ENCODE measurements around the gene LRCH1.

Gene LRCH1

DNA sequence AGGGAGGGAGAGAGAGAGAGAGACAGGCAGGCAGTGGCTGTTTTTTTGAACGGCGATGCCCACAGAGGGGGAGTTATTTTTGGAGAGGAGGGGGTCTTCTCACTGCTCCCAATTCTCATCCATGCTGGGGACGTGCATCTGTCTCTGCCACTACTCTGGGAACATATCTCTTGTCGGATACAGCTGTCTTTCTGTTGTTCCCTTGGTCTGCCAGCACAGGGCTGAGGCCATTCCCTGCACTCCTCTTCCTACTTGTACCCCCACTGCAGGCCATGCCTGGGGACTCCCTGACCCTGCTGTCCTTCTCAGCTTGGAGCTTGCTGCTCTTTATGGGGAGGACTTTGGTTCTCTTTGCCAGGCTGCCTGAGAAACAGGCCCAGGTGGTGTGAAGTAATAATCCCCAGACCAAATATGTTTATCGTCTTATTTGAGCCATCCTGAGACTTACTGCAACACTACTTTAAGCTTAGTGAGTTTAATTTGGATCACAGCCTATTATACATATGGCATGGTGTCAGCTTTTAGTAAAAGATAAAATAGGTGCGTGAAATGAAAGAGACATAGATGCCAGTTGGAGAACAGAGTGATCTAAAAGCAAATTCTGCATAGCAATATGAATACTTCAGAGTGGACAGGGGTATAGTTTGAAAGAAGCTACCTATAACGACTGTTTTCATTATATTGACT, 19.1 kb downstream of the LRCH1 start:
- peaks cover 54% of the 10 kb centered on the region for H3K4me1 Mint-ChIP-seq
- no peaks in the 10 kb centered on the region for H3K36me3 Mint-ChIP-seq (ENCODE audit: insufficient read depth)
- no peaks in the 10 kb centered on the region for H3K9me3 Mint-ChIP-seq
- H3K27ac Mint-ChIP-seq (ENCODE audit: low read depth), result no peak overlapping the region
- no peaks in the 10 kb centered on the region for H3K27me3 Mint-ChIP-seq
- no peak for DNase-seq (ENCODE audit: low spot score in 2 of 2)
- no peak for ATAC-seq (replicated peaks; ENCODE audit: extremely low read depth, poor library complexity, severe bottlenecking)
- no peak overlapping the region for H3K4me3 Mint-ChIP-seq

DNA sequence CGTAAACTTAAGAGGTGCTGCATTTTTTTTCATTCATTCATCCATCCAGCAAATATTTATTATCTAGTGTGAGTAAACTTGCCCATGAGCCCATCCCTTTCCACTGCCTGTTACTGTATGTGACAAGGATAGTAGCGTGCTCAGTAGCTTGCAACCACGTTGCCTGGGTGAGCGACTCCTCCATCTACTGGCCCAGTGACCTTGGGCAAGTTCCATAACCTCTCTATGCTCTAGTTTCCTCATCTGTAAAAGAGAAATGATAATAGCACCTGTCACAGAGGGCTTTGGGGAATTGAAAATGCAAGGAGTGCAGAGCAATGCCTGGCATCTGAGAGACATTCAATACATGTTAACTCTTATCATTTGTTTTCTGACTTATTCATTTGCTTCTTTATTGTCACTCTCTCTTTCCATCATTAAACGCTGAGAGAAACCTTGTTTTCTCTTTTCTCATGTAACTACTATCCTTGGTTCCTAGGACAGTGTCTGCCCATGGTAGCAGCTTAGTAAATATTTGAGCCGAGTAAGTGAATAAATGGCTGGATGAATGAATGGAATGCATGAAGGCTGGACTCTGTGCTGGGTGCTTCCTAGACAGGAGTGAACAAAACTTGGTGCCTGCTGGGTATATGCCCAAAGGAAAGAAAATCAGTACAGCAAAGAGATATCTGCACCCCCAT, 19.9 kb downstream of the LRCH1 start:
- no peak for ATAC-seq (replicated peaks; ENCODE audit: extremely low read depth, poor library complexity, severe bottlenecking)
- Mint-ChIP-seq H3K27me3 (no peaks in the 10 kb centered on the region), H3K4me1 (peaks cover 57% of the 10 kb centered on the region), H3K4me3 (no peak overlapping the region), H3K36me3 (ENCODE audit: insufficient read depth) (no peaks in the 10 kb centered on the region), H3K27ac (ENCODE audit: low read depth) (no peak overlapping the region), H3K9me3 (no peaks in the 10 kb centered on the region)
- no peak for DNase-seq (ENCODE audit: low spot score in 2 of 2)

DNA sequence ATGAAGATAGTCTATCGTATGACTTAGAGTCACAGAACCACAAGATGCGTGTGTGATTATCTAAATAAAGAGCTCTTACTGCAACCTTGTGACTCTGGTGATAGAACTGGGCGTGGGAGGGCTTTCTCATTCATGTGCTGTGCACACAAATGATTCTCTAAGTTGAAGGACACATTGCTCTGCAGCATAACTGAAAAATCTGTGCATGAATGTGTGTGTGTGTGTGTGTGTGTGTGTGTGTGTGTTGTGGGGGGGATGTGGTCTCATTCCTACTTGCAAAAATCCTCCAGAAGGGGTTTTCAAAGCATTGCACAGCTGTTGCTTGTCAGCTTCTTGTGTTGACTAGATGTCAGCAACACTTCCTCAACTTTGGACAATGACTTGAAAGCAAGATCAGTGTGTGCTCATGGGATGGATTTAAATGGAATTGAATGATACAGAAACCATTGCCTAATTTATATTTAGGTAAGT, 22.4 kb downstream of the LRCH1 start:
- DNase-seq (ENCODE audit: low spot score in 2 of 2) (no peak), ATAC-seq (replicated peaks; ENCODE audit: extremely low read depth, poor library complexity, severe bottlenecking) (no peak)
- Mint-ChIP-seq H3K4me3 (no peak overlapping the region), H3K27ac (ENCODE audit: low read depth) (peak overlapping the region; percentile 18), H3K4me1 (peaks cover 57% of the 10 kb centered on the region), H3K36me3 (ENCODE audit: insufficient read depth) (no peaks in the 10 kb centered on the region), H3K27me3 (no peaks in the 10 kb centered on the region), H3K9me3 (no peaks in the 10 kb centered on the region)

DNA sequence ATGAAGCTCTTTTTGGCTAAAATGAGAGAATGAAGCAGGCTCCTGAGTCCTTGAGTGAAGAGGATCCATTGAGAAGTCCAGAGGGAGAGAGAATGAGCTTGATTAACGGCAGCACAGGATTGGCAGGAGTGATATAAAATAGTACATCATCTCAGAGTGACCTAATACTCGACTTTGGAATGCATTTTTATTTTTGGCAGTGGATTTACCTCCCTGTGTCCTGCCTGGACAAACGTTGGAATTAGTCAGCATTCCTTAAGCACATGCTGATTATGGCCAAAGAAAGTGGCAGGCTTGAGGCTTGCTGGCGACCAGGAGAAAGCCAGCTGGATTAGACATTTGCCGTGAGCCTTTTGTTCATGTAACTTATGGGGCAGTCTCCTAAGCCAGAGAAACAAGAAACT, 22.9 kb downstream of the LRCH1 start:
- no peak overlapping the region for H3K4me3 Mint-ChIP-seq
- no peaks in the 10 kb centered on the region for H3K9me3 Mint-ChIP-seq
- no peak for DNase-seq (ENCODE audit: low spot score in 2 of 2)
- H3K36me3 Mint-ChIP-seq (ENCODE audit: insufficient read depth), result no peaks in the 10 kb centered on the region
- H3K27ac Mint-ChIP-seq (ENCODE audit: low read depth), result peak overlapping the region; percentile 18
- H3K27me3 Mint-ChIP-seq, result no peaks in the 10 kb centered on the region
- H3K4me1 Mint-ChIP-seq, result peaks cover 56% of the 10 kb centered on the region
- no peak for ATAC-seq (replicated peaks; ENCODE audit: extremely low read depth, poor library complexity, severe bottlenecking)

DNA sequence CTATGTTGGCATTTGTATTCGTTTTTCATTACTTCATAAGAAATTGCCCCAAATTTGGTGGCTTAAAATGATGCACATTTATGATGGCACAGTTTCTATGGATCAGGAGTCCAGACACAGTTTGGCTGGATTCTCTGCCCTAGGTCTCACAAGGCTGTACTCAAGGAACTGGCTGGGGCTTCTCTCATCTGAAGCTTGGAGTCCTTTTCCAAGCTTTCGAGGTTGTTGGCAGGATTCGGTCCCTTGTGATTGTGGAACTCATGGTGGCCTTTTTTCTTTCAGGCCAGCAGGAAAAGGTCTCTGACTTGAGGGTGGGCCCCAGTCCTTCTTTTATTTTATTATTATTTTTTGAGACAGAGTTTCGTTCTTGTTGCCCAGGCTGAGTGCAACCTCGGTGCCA, 23.8 kb downstream of the LRCH1 start:
- ATAC-seq (replicated peaks; ENCODE audit: extremely low read depth, poor library complexity, severe bottlenecking) (no peak), DNase-seq (ENCODE audit: low spot score in 2 of 2) (no peak)
- H3K4me3 Mint-ChIP-seq, result no peak overlapping the region
- H3K36me3 Mint-ChIP-seq (ENCODE audit: insufficient read depth), result peaks cover 2% of the 10 kb centered on the region
- H3K4me1 Mint-ChIP-seq, result peaks cover 58% of the 10 kb centered on the region
- no peak overlapping the region for H3K27ac Mint-ChIP-seq (ENCODE audit: low read depth)
- no peaks in the 10 kb centered on the region for H3K9me3 Mint-ChIP-seq
- H3K27me3 Mint-ChIP-seq, result no peaks in the 10 kb centered on the region

DNA sequence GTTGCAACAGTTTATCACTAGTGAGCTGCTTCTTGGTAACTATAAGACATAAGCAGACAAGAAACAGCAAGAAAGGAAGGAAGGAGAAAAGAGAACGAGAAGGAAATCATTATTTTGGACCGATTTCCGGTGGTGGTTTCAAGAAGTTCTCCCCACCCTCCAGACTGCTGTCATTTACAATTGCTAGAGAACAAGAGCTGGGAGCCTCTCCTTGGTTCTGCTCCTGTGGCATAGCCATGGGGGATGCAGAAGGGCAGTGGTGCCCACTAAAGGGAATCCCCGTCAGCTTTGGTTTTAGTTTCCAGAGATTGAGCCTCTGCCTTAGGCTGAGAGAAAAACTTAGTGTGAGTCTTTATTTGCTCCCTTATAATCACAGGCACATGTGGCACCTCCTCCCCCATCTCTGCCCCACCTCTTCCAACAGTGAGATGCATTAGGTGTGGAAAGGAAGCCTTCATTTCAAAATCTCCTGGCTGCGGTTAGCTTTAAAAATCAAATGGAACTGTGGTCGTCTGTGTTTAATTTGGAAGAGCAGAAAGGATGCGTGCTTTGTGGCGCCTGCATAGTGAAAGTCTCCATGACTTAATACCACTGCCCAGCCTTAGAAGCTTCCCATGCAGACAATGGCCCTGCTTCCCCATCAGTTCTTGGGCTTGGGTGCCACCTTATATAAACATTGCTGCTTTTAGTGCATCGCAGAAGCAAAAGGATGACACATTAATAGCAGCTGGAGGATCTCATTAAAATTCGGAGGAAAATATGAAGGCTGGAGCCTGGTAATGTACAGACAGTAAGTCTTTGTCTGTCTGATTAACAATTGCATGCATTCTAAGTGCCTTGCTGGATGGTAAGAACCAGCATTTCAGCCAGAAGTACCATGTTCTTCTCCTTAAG, 25.0 kb downstream of the LRCH1 start:
- DNase-seq (ENCODE audit: low spot score in 2 of 2) (no peak), ATAC-seq (replicated peaks; ENCODE audit: extremely low read depth, poor library complexity, severe bottlenecking) (no peak)
- Mint-ChIP-seq H3K27me3 (no peaks in the 10 kb centered on the region), H3K4me3 (no peak overlapping the region), H3K9me3 (no peaks in the 10 kb centered on the region), H3K27ac (ENCODE audit: low read depth) (peak overlapping the region; percentile 2), H3K36me3 (ENCODE audit: insufficient read depth) (peaks cover 2% of the 10 kb centered on the region), H3K4me1 (peaks cover 51% of the 10 kb centered on the region)

DNA sequence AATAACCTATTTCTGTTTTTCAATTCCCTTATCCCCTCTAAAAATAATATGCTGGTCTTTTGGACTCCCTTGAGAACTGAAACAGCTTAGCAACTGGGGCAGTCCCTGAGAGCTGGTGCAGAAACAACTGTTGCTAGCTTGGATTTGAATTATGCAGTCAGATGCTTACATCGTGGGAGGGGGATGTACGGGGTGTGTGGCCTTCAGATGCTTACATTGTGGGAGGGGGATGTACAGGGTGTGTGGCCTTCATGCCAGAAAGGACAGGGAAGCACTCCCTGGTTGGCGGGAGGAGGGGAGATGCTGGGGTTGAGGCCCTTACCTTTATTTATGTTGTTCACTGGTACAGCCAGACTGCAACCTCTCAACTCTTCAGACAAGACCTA, 25.6 kb downstream of the LRCH1 start:
- no peaks in the 10 kb centered on the region for H3K27me3 Mint-ChIP-seq
- H3K27ac Mint-ChIP-seq (ENCODE audit: low read depth), result peak overlapping the region; percentile 2
- DNase-seq (ENCODE audit: low spot score in 2 of 2), result no peak
- H3K4me3 Mint-ChIP-seq, result no peak overlapping the region
- H3K36me3 Mint-ChIP-seq (ENCODE audit: insufficient read depth), result peaks cover 2% of the 10 kb centered on the region
- no peaks in the 10 kb centered on the region for H3K9me3 Mint-ChIP-seq
- H3K4me1 Mint-ChIP-seq, result peaks cover 51% of the 10 kb centered on the region
- no peak for ATAC-seq (replicated peaks; ENCODE audit: extremely low read depth, poor library complexity, severe bottlenecking)

DNA sequence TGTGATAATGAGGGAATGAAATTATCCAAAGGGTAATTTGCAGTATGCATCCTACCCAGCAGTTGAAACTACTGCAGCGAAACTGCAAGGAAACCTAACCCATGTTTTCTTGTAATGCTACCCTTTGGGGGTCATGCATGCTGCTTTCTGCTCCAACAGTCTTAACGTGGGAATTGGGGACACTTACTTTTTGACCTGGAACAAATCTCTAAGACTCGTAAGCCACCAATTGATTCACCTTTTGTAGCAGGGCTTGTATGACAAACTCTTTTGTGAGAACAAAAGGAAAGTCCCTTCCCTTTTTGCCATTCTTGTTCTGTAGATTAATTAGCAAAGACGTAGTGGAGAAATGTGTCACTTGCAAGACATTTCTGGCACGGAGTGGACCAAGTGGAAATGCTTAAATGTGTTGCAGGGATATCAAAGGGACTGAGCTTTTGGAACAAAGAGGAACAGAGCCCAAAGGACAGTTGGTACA, 27.4 kb downstream of the LRCH1 start:
- Mint-ChIP-seq H3K27me3 (no peaks in the 10 kb centered on the region), H3K36me3 (ENCODE audit: insufficient read depth) (peaks cover 2% of the 10 kb centered on the region), H3K4me1 (peaks cover 41% of the 10 kb centered on the region), H3K9me3 (no peaks in the 10 kb centered on the region), H3K27ac (ENCODE audit: low read depth) (no peak overlapping the region), H3K4me3 (no peak overlapping the region)
- ATAC-seq (replicated peaks; ENCODE audit: extremely low read depth, poor library complexity, severe bottlenecking), result no peak
- no peak for DNase-seq (ENCODE audit: low spot score in 2 of 2)

DNA sequence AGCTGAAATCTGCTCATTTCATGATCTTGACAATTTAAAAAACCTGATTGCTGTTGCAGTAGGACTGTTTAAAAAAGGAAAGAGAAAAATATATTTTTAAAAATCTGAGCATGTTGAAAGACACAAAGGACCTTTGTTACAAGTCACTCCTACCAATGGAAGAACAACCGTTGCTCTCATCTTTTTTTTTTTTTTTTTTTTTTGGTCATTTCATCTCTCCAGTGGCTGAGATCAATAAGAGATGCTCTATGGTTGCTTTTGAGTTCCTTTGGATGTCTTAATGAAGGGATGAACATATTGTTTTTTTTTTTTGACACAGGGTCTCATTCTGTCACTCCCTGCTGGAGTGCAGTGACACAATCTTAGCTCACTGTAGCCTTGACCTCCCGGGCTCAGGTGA, 29.2 kb downstream of the LRCH1 start:
- DNase-seq (ENCODE audit: low spot score in 2 of 2) (no peak), ATAC-seq (replicated peaks; ENCODE audit: extremely low read depth, poor library complexity, severe bottlenecking) (no peak)
- Mint-ChIP-seq H3K36me3 (ENCODE audit: insufficient read depth) (peaks cover 2% of the 10 kb centered on the region), H3K27me3 (no peaks in the 10 kb centered on the region), H3K27ac (ENCODE audit: low read depth) (no peak overlapping the region), H3K4me3 (no peak overlapping the region), H3K9me3 (no peaks in the 10 kb centered on the region), H3K4me1 (peaks cover 46% of the 10 kb centered on the region)

DNA sequence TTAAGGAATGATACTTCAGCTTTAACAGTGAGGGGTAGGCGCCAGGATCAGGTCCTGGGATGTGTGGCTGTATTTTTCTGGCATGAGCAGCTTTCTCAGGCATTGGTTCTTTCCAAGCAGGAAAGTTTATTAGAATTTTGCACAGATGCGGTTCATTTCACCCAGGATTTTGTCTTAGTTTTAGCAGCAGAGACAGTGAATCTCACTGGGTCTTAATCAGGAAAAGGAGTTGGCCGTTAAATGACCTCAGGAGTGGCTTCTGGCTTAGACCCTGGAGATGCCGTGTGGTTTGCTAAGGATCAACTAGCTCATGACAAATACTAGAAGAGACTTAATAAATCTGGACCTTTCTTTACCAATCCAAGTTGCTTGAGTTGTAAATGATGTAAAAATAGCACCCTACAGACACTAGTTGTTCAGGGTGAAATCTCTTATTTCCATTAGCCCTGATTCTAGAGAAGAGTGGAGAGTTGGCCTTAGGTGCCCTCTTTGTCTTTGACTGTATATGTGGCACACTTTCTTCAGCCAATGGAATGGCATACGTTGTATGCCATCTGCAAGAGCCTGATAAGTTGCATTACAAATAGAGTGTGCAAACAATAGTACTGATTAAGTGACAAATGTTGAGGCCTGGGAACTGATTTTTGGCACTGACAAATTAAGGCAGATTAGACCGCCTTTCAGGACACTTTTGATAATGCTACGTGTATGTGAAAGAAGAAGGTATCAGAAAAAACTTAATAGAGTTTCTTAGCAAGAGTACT, 34.0 kb downstream of the LRCH1 start:
- no peak overlapping the region for H3K4me3 Mint-ChIP-seq
- H3K36me3 Mint-ChIP-seq (ENCODE audit: insufficient read depth), result peaks cover 3% of the 10 kb centered on the region
- no peak overlapping the region for H3K27ac Mint-ChIP-seq (ENCODE audit: low read depth)
- no peak for DNase-seq (ENCODE audit: low spot score in 2 of 2)
- no peaks in the 10 kb centered on the region for H3K27me3 Mint-ChIP-seq
- H3K4me1 Mint-ChIP-seq, result peaks cover 32% of the 10 kb centered on the region
- H3K9me3 Mint-ChIP-seq, result no peaks in the 10 kb centered on the region
- ATAC-seq (replicated peaks; ENCODE audit: extremely low read depth, poor library complexity, severe bottlenecking), result no peak

DNA sequence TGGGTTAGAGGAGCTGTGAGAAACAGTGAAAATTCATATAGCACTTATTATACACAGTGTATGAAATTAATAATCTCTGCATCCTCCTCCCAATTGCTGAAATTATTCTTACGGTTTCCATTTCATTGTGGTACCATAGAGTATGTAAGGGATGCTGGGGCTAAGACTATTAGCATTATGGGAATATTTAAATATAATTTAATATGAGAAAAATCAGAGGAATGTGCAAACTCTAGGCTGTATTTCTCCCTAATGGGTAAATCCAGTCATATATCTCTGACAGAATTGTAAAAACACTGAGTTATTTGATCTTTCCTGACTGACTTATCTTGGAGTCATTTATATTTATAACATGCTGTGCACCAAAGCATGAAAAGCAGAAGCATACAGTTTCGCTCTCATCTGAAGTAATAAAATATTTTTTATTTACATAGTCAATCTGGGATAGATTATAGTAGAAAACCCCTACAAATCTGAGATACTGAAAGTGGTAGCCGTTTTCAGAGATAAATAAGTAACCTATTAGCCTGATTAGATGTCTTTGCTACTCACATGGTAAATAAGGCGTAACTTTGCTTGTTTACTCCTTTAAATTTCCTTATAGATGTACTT, 34.9 kb downstream of the LRCH1 start:
- ATAC-seq (replicated peaks; ENCODE audit: extremely low read depth, poor library complexity, severe bottlenecking) (no peak), DNase-seq (ENCODE audit: low spot score in 2 of 2) (no peak)
- peaks cover 41% of the 10 kb centered on the region for H3K4me1 Mint-ChIP-seq
- H3K27ac Mint-ChIP-seq (ENCODE audit: low read depth), result peak overlapping the region; percentile 20
- no peak overlapping the region for H3K4me3 Mint-ChIP-seq
- peaks cover 5% of the 10 kb centered on the region for H3K36me3 Mint-ChIP-seq (ENCODE audit: insufficient read depth)
- H3K27me3 Mint-ChIP-seq, result no peaks in the 10 kb centered on the region
- no peaks in the 10 kb centered on the region for H3K9me3 Mint-ChIP-seq

DNA sequence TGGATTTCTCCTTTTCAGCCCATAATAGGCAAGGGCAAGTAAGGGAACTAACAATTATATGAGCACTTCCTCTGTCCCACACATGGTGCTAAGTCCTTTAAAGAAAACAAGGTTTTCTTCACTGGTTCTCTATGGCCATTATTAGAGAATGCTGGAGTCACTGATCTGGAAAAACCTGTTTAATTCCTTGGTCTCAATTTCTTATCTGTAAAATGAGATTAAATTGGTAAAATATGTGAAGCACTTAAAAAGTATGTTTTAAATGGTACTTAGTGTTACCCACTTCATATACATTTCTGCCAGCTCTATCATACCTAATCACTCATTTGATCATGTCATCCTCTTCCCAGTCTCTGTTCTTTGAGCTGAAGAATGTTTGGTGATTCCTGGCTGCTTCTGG, 39.4 kb downstream of the LRCH1 start:
- DNase-seq (ENCODE audit: low spot score in 2 of 2) (no peak), ATAC-seq (replicated peaks; ENCODE audit: extremely low read depth, poor library complexity, severe bottlenecking) (no peak)
- peaks cover 45% of the 10 kb centered on the region for H3K4me1 Mint-ChIP-seq
- H3K9me3 Mint-ChIP-seq, result no peaks in the 10 kb centered on the region
- no peak overlapping the region for H3K4me3 Mint-ChIP-seq
- H3K36me3 Mint-ChIP-seq (ENCODE audit: insufficient read depth), result peaks cover 9% of the 10 kb centered on the region
- H3K27ac Mint-ChIP-seq (ENCODE audit: low read depth), result peak overlapping the region; percentile 61
- H3K27me3 Mint-ChIP-seq, result no peaks in the 10 kb centered on the region

Measured in central memory CD8-positive, alpha-beta T cell (primary cell).